GM12878 (cell line): Measurements from ENCODE around the gene RHBDD1. TPM values are rescaled to one million over a fixed set of nuclear protein-coding genes. Genes with fewer than 3 reads are reported as not detected.

ENCODE experiments used
- BRCA1 ChIP-seq: IDR thresholded peaks from 2 replicates; pipeline ENCODE4 v1.6.1; 2011; ENCODE audit warnings: low read depth, low read length, improper control_type of control experiment
- CEBPB ChIP-seq, 2 experiments: fragments of 150-350 bp in 1 of 2; IDR thresholded peaks; 2 replicates each; pipeline ENCODE4 v1.6.1; 2012 to 2014; ENCODE audit warnings: low read depth in 2 of 2, low read length in 2 of 2, borderline replicate concordance in 1 of 2, inconsistent platforms in 1 of 2
- CHD2 ChIP-seq: IDR thresholded peaks from 2 replicates; pipeline ENCODE4 v1.6.1; 2011; ENCODE audit warnings: low read depth, low read length, improper control_type of control experiment, borderline replicate concordance
- CHD4 ChIP-seq: fragments of 200-600 bp; sonication (generic); IDR thresholded peaks from 2 replicates; pipeline ENCODE4 v1.6.1; 2016; ENCODE audit warnings: mild to moderate bottlenecking
- CTCF ChIP-seq, 3 experiments: IDR thresholded peaks in 2 of 3; conservative IDR thresholded peaks in 1 of 3; 2 replicates each; pipeline ENCODE4 v1.5.1; 2011; ENCODE audit warnings: low read depth in 3 of 3, low read length in 3 of 3, mild to moderate bottlenecking in 3 of 3, control low read depth in 2 of 3, moderate library complexity in 2 of 3, inconsistent platforms in 1 of 3, mixed read lengths in 1 of 3; ENCODE audit not compliant: control insufficient read depth in 2 of 3, insufficient read depth in 1 of 3; ENCODE audit errors: extremely low read depth in 1 of 3
- DPF2 ChIP-seq: fragments of 450-650 bp; IDR thresholded peaks from 2 replicates; pipeline ENCODE4 v1.6.1; 2017; ENCODE audit warnings: mild to moderate bottlenecking
- FOXK2 ChIP-seq: fragments of 450-650 bp; IDR thresholded peaks from 2 replicates; pipeline ENCODE4 v1.6.1; 2017; ENCODE audit warnings: mild to moderate bottlenecking, moderate library complexity
- HDAC2 ChIP-seq: fragments of 200-600 bp; sonication (generic); IDR thresholded peaks from 2 replicates; pipeline ENCODE4 v1.6.1; 2017
- HDAC6 ChIP-seq: fragments of 200-600 bp; sonication (generic); IDR thresholded peaks from one replicate; pipeline ENCODE4 v1.8.0; 2017; ENCODE audit warnings: antibody characterized with exemption; ENCODE audit not compliant: unreplicated experiment
- IKZF2 ChIP-seq, 2 experiments: fragments of 450-650 bp; IDR thresholded peaks; 2 replicates each; pipeline ENCODE4 v1.6.1; 2017; ENCODE audit warnings: mild to moderate bottlenecking in 2 of 2, moderate library complexity in 2 of 2
- NBN ChIP-seq: fragments of 450-650 bp; IDR thresholded peaks from 2 replicates; pipeline ENCODE4 v1.6.1; 2016
- PAX5 ChIP-seq: IDR thresholded peaks from 2 replicates; pipeline ENCODE4 v1.6.1; 2011; ENCODE audit warnings: low read depth, low read length, borderline replicate concordance
- RELA ChIP-seq: fragments of 450-650 bp; IDR thresholded peaks from 2 replicates; pipeline ENCODE4 v1.8.0; 2014; ENCODE audit warnings: borderline replicate concordance; ENCODE audit not compliant: partially characterized antibody
- SPI1 ChIP-seq: IDR thresholded peaks from 2 replicates; pipeline ENCODE4 v1.6.1; 2011; ENCODE audit warnings: low read depth, mild to moderate bottlenecking, low read length, moderate library complexity, borderline replicate concordance; ENCODE audit not compliant: insufficient read depth
- SRF ChIP-seq, 2 experiments: IDR thresholded peaks; 2 replicates each; pipeline ENCODE4 v1.6.1; 2011; ENCODE audit warnings: low read depth in 2 of 2, low read length in 2 of 2, mild to moderate bottlenecking in 1 of 2, moderate library complexity in 1 of 2
- USF1 ChIP-seq: IDR thresholded peaks from 2 replicates; pipeline ENCODE4 v1.6.1; 2011; ENCODE audit warnings: borderline replicate concordance, low read depth, mild to moderate bottlenecking, moderate library complexity, mixed read lengths, low read length; ENCODE audit not compliant: insufficient read depth; ENCODE audit errors: extremely low read length
- USF2 ChIP-seq: IDR thresholded peaks from 2 replicates; pipeline ENCODE4 v1.6.1; 2011; ENCODE audit warnings: low read depth, low read length, improper control_type of control experiment, borderline replicate concordance
- ZBTB4 ChIP-seq: fragments of 450-650 bp; formaldehyde crosslinking; IDR thresholded peaks from 2 replicates; pipeline ENCODE4 v1.4.0; 2022; ENCODE audit warnings: mild to moderate bottlenecking, moderate library complexity
- ZNF207 ChIP-seq: fragments of 450-650 bp; IDR thresholded peaks from 2 replicates; pipeline ENCODE4 v1.6.1; 2014; ENCODE audit warnings: antibody characterized with exemption, mild to moderate bottlenecking, borderline replicate concordance
- ZNF217 ChIP-seq: fragments of 450-650 bp; IDR thresholded peaks from 2 replicates; pipeline ENCODE4 v1.6.1; 2017; ENCODE audit warnings: antibody characterized with exemption, mild to moderate bottlenecking
- ZNF274 ChIP-seq: IDR thresholded peaks from one replicate; pipeline ENCODE4 v1.8.0; 2011; ENCODE audit not compliant: insufficient read length, insufficient read depth
- polyA plus RNA-seq, 11 experiments: library from polyadenylated mRNA; depleted of rRNA in 4 of 11; unstranded in 6 of 11; stranded (reverse) in 5 of 11; fragments of >200 nt; fragmentation: Nextera tagmentation in 4 of 11; fragmentation: Illumina TruSeq in 1 of 11; extraction: Ambion mirVana in 4 of 11; extraction: Trizol in 1 of 11; gene quantifications; 1 replicate in 1 of 11; 2 replicates in 10 of 11; pipeline versions ENCODE4 v1.2.1 to v1.2.3, GENCODE V29; 2011 to 2016; ENCODE audit warnings: inconsistent platforms in 2 of 11, missing spikeins in 2 of 11, low read depth in 1 of 11
- total RNA-seq, 4 experiments: library from RNA; depleted of rRNA in 3 of 4; stranded (reverse); fragments of >200 nt in 3 of 4; fragmentation: Illumina TruSeq in 1 of 4; extraction: Trizol in 1 of 4; gene quantifications; 2 replicates each; pipeline versions ENCODE4 v1.2.1 to v1.2.3, GENCODE V29; 2013 to 2021
- TF ChIP-seq, protein P1 (sequence below): fragments of 450-650 bp; conservative IDR thresholded peaks from 2 replicates; pipeline ENCODE4 v1.6.1; 2017; ENCODE audit warnings: mild to moderate bottlenecking, moderate library complexity

The RHBDD1 gene
- total and polyA plus RNA-seq, 10 of the 15 experiments (the other 5 are each of a cell fraction or from before 2014, with no cell fraction given), result 7.1 to 36.4 (median 14.7) TPM

GRCh38 chr2:226791487-226792081, 44.3 kb upstream of the RHBDD1 start (continued):
- TF ChIP-seq USF2, result no peak
- TF ChIP-seq CHD2, result no peak; the same call in 1 of the 2 replicates
- TF ChIP-seq USF1, result peak; percentile 24
- TF ChIP-seq SRF (IDR thresholded peaks at IDR 0.05; ENCODE audit: low read depth in 2 of 2, low read length in 2 of 2), result no peak
- TF ChIP-seq ZBTB4 (CRISPR knock-in tag), result no peak
- TF ChIP-seq IKZF2 (IDR thresholded peaks at IDR 0.05), result peak in 1 of 2 experiments; percentile 51; a peak in 1 of 4 replicates
- no peak for TF ChIP-seq FOXK2
- no peak for TF ChIP-seq HDAC6
- TF ChIP-seq CTCF (IDR thresholded peaks at IDR 0.05 in 2 of 3, conservative IDR thresholded peaks at IDR 0.05 in 1 of 3; ENCODE audit: control insufficient read depth in 2 of 3, extremely low read depth in 1 of 3, insufficient read depth in 1 of 3, low read depth in 3 of 3, low read length in 3 of 3), result peak; percentile 19 to 33 (median 22); a peak in 3 of 6 replicates
- TF ChIP-seq CHD4, result no peak
- no peak; the same call in 1 of the 2 replicates for TF ChIP-seq ZNF207
- TF ChIP-seq HDAC2, result no peak
- TF ChIP-seq DPF2, result peak; percentile 90
- no peak for TF ChIP-seq CEBPB (IDR thresholded peaks at IDR 0.05; ENCODE audit: borderline replicate concordance in 1 of 2, low read depth in 2 of 2, low read length in 2 of 2)
- no peak for TF ChIP-seq RELA
- no peak for TF ChIP-seq NBN
- no peak for TF ChIP-seq ZNF274
- no peak for TF ChIP-seq PAX5
- TF ChIP-seq ZNF217, result peak; percentile 49
- TF ChIP-seq BRCA1, result no peak
- TF ChIP-seq, protein P1, sequence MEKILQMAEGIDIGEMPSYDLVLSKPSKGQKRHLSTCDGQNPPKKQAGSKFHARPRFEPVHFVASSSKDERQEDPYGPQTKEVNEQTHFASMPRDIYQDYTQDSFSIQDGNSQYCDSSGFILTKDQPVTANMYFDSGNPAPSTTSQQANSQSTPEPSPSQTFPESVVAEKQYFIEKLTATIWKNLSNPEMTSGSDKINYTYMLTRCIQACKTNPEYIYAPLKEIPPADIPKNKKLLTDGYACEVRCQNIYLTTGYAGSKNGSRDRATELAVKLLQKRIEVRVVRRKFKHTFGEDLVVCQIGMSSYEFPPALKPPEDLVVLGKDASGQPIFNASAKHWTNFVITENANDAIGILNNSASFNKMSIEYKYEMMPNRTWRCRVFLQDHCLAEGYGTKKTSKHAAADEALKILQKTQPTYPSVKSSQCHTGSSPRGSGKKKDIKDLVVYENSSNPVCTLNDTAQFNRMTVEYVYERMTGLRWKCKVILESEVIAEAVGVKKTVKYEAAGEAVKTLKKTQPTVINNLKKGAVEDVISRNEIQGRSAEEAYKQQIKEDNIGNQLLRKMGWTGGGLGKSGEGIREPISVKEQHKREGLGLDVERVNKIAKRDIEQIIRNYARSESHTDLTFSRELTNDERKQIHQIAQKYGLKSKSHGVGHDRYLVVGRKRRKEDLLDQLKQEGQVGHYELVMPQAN, result no peak; the same call in 1 of the 2 replicates
- TF ChIP-seq SPI1, result no peak
